Erythroblast (primary cell): Measurements from ENCODE around the gene YAP1.
"Not testable (repeated sequence)": the region's sequence is repeated elsewhere in the genome, so short reads cannot be mapped to it uniquely, and the experiment has no call there.

Experiments used
- GATA1 ChIP-seq: IDR thresholded peaks from 2 replicates; pipeline ENCODE4 v1.6.1; 2011; ENCODE audit warnings: low read depth, mild to moderate bottlenecking, control low read depth, low read length, moderate library complexity
- POLR2A ChIP-seq: IDR thresholded peaks from 2 replicates; pipeline ENCODE4 v1.6.1; 2011; ENCODE audit warnings: mild to moderate bottlenecking, low read length

GRCh38 chr11:102264704-102265103, 154.5 kb downstream of the YAP1 start:
- TF ChIP-seq POLR2A, GATA1: not testable (repeated sequence)
